ENCODE data around the gene NDUFAB1.

Gene NDUFAB1

GRCh38 chr16:23534868-23535860, 61.0 kb downstream of the NDUFAB1 start:
- ChIA-PET CTCF (no interaction called here), POLR2A (no interaction called here)
- no peak for DNase-seq (ENCODE audit: extremely low spot score)
- TF ChIP-seq ARNT (IDR thresholded peaks at IDR 0.05) (no peak), SUZ12 (IDR thresholded peaks at IDR 0.05) (no peak), NFRKB (IDR thresholded peaks at IDR 0.05) (no peak), ELF4 (IDR thresholded peaks at IDR 0.05) (no peak), FOXK2 (IDR thresholded peaks at IDR 0.05) (no peak), FOXM1 (IDR thresholded peaks at IDR 0.05; ENCODE audit: borderline replicate concordance) (no peak), TARDBP (IDR thresholded peaks at IDR 0.05) (no peak), FOXA1 (IDR thresholded peaks at IDR 0.05) (no peak), BHLHE40 (IDR thresholded peaks at IDR 0.05; ENCODE audit: borderline replicate concordance) (no peak), HDGF (IDR thresholded peaks at IDR 0.05; ENCODE audit: borderline replicate concordance) (no peak), ZNF384 (IDR thresholded peaks at IDR 0.05) (no peak), SP1 (IDR thresholded peaks at IDR 0.05) (no peak), LEF1 (IDR thresholded peaks at IDR 0.05; ENCODE audit: borderline replicate concordance) (no peak), CTBP1 (IDR thresholded peaks at IDR 0.05; ENCODE audit: borderline replicate concordance) (no peak)

GRCh38 chr16:23532448-23532847, 63.7 kb downstream of the NDUFAB1 start:
- CTCF ChIA-PET = no interaction called here
- POLR2A ChIA-PET = no interaction called here
- DNase-seq (ENCODE audit: extremely low spot score) = no peak
- no peak for TF ChIP-seq BHLHE40 (IDR thresholded peaks at IDR 0.05; ENCODE audit: borderline replicate concordance)
